Subcutaneous adipose tissue (tissue), 4 donors: ENCODE results near the gene PAQR5. TPM values are rescaled to one million over a fixed set of nuclear protein-coding genes. Genes with fewer than 3 reads are reported as not detected.

Experiments
- total RNA-seq, 4 donors: library from RNA; depleted of rRNA; stranded (reverse); fragments of >200 nt; gene quantifications; one replicate each; pipeline ENCODE4 v1.1.0, GENCODE V29; 2016
- TF ChIP-seq, protein P1 (sequence below): fragments of 450-650 bp; IDR thresholded peaks from one replicate; pipeline ENCODE4 v1.5.1; 2016; ENCODE audit warnings: low read depth, mild to moderate bottlenecking, control low read depth, antibody characterized with exemption, moderate library complexity

PAQR5 gene
- total RNA-seq, 4 donors from 2014 or later = 0.38 to 23.5 (median 2.2) TPM

DNA sequence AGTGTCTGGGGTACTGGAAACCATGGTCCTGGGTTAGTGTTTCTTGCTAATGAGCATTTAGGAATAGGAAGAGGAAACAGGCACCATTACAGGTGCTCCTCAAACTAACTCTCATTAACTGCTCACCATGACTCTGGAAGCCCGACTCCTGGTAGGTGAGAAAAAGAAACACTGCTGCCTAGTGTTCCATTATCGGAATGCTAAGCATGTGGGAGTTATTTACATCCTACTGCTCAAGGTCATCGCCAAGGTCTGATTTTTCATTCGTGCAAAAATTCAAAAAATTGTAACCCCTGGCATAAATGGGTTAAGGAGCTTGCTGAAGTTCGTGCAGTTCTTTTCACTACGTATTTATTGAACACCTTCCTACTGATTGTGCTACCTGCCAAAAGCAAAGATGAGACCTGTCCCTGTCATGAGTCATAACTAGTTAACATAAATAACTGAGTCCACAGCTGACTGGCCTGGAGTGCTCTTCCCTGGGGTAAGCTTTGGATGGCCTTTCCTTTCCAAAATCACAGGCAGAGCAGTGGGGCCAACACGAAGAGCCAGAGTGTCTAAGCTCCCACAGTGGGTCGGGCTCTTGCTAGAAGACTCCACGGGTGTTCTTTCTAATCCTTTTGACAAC, 22.7 kb upstream of the PAQR5 start:
- TF ChIP-seq, protein P1, sequence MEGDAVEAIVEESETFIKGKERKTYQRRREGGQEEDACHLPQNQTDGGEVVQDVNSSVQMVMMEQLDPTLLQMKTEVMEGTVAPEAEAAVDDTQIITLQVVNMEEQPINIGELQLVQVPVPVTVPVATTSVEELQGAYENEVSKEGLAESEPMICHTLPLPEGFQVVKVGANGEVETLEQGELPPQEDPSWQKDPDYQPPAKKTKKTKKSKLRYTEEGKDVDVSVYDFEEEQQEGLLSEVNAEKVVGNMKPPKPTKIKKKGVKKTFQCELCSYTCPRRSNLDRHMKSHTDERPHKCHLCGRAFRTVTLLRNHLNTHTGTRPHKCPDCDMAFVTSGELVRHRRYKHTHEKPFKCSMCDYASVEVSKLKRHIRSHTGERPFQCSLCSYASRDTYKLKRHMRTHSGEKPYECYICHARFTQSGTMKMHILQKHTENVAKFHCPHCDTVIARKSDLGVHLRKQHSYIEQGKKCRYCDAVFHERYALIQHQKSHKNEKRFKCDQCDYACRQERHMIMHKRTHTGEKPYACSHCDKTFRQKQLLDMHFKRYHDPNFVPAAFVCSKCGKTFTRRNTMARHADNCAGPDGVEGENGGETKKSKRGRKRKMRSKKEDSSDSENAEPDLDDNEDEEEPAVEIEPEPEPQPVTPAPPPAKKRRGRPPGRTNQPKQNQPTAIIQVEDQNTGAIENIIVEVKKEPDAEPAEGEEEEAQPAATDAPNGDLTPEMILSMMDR = no peak

DNA sequence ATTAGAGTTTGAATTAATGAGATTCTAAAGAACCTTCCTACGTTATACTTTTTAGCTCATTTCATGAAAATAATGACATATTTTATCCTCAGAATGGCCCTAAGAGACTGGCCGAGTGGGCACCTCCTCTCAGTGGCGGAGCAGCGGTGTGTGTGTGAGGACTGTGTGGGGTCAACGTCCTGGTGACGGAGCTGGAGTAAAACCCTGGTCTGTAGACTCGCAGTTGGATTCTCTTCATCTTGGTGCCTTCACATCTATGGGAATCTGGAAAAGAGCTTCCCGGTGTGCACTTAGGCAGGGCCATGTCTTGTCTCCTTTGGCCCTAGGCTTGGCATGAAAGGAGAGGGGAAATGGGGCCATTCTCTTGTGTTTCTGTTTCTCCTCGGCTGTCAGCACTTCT, 21.4 kb upstream of the PAQR5 start:
- TF ChIP-seq, protein P1 = no peak

DNA sequence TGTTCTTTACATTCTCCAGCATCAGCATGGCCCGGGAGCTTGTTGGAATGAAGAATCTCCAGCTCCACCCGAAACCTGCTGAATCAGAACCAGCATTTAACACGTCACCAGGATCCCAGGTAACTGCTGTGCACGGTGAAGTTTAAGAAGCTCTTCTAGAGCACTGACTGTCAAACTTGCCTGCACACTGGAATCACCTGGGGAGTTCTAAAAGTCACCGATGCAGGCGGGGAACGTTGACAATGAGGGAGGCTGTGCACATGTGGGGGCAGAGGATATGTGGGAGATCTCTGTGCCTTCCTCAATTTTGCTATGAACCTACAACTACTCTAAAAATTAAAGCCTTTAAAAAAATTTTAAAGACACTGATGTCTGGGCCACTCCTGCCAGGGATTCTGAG, 19.1 kb upstream of the PAQR5 start:
- TF ChIP-seq, protein P1 = no peak

DNA sequence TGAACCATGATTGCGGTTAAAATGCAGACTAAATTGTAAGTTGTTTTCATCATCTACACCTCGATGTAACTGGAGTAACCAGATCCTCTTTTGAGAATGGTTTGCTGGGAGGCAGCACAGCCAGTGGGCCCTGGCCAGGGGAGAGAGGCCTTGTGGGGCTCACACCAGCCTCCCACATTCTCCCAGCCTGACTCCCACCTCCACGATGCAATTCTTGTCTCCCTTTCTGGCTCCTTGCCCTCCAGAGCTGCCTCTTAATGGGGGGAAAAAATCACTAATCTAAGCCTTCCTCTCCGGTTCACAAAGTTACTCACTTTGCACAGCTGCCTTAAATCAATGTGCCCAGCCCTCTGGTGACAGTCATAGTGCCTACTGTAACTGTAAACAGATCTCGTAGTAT, 17.9 kb upstream of the PAQR5 start:
- TF ChIP-seq, protein P1 = no peak

DNA sequence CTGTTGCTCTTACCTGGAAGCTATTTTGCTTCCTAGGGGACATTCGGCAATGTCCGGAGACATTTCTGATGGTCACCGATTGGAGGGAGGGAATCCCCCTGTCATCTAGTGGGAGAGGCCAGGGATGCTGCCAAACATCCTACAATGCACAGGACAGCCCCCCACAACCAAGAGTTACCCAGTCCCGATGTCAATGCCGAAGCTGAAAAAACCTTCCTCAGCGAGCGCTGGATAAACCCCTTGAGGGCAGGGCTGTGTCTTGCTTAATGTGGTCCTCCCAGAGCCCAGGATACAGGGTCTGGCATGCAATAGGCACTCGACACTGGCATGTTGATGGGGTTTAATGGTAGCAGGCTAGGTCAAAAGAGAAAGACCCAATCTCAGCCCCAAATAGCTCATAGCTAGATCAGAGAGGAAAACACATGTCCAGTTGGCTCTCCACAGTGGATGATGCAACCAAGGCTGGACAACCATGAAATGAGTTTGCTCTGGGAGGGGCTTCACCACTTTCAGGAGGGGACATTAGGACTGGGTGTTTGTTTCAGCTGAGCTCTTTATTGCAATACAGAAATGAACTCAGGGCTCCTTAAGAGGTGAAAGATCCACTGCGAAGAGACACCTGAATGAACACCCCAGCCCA, 16.5 kb upstream of the PAQR5 start:
- TF ChIP-seq, protein P1 = no peak

DNA sequence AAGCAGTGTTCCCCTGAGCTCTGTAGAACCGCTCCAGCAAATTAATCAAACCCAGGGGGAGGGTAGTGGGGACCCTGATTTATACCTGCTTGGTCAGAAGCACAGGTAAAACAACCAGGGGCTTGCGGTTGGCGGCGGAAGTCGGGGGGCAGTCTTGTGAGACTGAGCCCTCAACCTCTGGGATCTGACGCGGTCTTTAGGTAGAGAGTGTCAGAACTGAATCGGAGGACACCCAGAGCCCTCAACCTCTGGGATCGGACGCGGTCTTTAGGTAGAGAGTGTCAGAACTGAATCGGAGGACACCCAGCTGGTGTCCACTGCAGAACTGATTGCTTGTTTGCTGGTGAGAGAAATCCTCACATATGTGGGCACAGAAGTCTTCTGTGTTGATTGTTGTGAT, 12.9 kb upstream of the PAQR5 start:
- TF ChIP-seq, protein P1 = no peak

DNA sequence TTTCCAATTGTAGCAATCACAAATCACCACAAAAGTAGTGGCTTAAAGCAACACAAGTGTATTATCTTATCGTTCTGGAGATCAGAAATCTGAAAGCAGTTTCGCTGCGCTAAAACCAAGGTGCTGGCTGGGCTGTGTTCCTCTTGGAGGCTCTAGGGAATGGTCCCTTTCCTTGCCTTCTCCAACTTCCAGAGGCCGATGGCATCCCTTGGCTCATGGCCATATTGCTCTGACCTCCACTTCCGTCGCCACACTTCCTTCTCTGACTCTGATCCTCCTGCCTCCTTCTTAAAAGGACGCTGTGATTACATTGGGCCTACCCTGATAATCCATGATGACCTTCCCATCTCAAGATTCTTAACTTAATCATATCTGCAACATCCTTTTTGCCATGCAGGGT, 10.7 kb upstream of the PAQR5 start:
- TF ChIP-seq, protein P1 = no peak
